Liver (tissue), 9 donors: ENCODE data around the gene FAM83G. TPM values are rescaled to one million over a fixed set of nuclear protein-coding genes. Genes with fewer than 3 reads are reported as not detected.

Experiments used
- DNase-seq: peaks from one replicate; pipeline ENCODE4 v3.0.0-alpha.2; 2017; ENCODE audit warnings: low spot score
- H3K27ac ChIP-seq, 2 donors: one replicate each; pipeline ENCODE4 v1.7.0; 2013; ENCODE audit warnings: inconsistent platforms in 2 of 2, low read length in 2 of 2, control low read depth in 1 of 2, low read depth in 1 of 2, mild to moderate bottlenecking in 1 of 2
- H3K27me3 ChIP-seq, 4 donors: one replicate each; pipeline versions ENCODE4 v1.6.1 to v1.7.0; 2013; ENCODE audit warnings: low read length in 3 of 4, inconsistent platforms in 1 of 4, mild to moderate bottlenecking in 1 of 4, moderate library complexity in 1 of 4; ENCODE audit not compliant: control insufficient read depth in 4 of 4, insufficient read depth in 4 of 4
- H3K36me3 ChIP-seq, 4 donors: one replicate each; pipeline versions ENCODE4 v1.6.1 to v1.7.0; 2013; ENCODE audit warnings: low read length in 3 of 4, mild to moderate bottlenecking in 3 of 4, low read depth in 1 of 4, moderate library complexity in 1 of 4; ENCODE audit not compliant: control insufficient read depth in 4 of 4, insufficient read depth in 3 of 4
- H3K4me1 ChIP-seq, 4 donors: one replicate each; pipeline versions ENCODE4 v1.6.1 to v1.7.0; 2013; ENCODE audit warnings: low read length in 3 of 4, mild to moderate bottlenecking in 3 of 4, moderate library complexity in 1 of 4; ENCODE audit not compliant: control insufficient read depth in 4 of 4, insufficient read depth in 4 of 4
- H3K4me3 ChIP-seq, 3 donors: one replicate each; pipeline versions ENCODE4 v1.6.1 to v1.7.0; 2013; ENCODE audit warnings: low read length in 3 of 3, control low read depth in 1 of 3, low read depth in 1 of 3, mild to moderate bottlenecking in 1 of 3
- H3K9ac ChIP-seq, 2 donors: one replicate each; pipeline ENCODE4 v1.7.0; 2013; ENCODE audit warnings: low read length in 2 of 2, mild to moderate bottlenecking in 2 of 2, moderate library complexity in 2 of 2, control low read depth in 1 of 2, low read depth in 1 of 2
- H3K9me3 ChIP-seq, 4 donors: one replicate each; pipeline versions ENCODE4 v1.6.1 to v1.7.0; 2013; ENCODE audit warnings: low read length in 3 of 4; ENCODE audit not compliant: control insufficient read depth in 4 of 4
- CTCF ChIP-seq: fragments of 150-350 bp; IDR thresholded peaks from 2 replicates; pipeline ENCODE4 v1.5.1; 2017; ENCODE audit warnings: improper control_type of control experiment, low read depth, low read length; ENCODE audit not compliant: missing input control
- EGR1 ChIP-seq, 2 donors: IDR thresholded peaks; 2 replicates each; pipeline ENCODE4 v1.6.1; 2016 to 2018; ENCODE audit warnings: antibody characterized with exemption in 2 of 2, low read depth in 2 of 2
- FOXA2 ChIP-seq: IDR thresholded peaks from 2 replicates; pipeline ENCODE4 v1.6.1; 2016; ENCODE audit warnings: antibody characterized with exemption
- GABPA ChIP-seq, 2 donors: IDR thresholded peaks in 1 of 2; conservative IDR thresholded peaks in 1 of 2; 2 replicates each; pipeline ENCODE4 v1.6.1; 2016; ENCODE audit warnings: antibody characterized with exemption in 2 of 2, mild to moderate bottlenecking in 1 of 2, moderate library complexity in 1 of 2
- HNF4A ChIP-seq, 2 donors: conservative IDR thresholded peaks; 2 replicates each; pipeline ENCODE4 v1.6.1; 2016; ENCODE audit warnings: antibody characterized with exemption in 2 of 2, mild to moderate bottlenecking in 2 of 2
- JUND ChIP-seq, 2 donors: IDR thresholded peaks; 2 replicates each; pipeline ENCODE4 v1.6.1; 2016; ENCODE audit warnings: antibody characterized with exemption in 2 of 2
- MAX ChIP-seq: IDR thresholded peaks from 2 replicates; pipeline ENCODE4 v1.6.1; 2016; ENCODE audit warnings: antibody characterized with exemption
- NR2F2 ChIP-seq: IDR thresholded peaks from 2 replicates; pipeline ENCODE4 v1.6.1; 2016; ENCODE audit warnings: antibody characterized with exemption
- RAD21 ChIP-seq, 2 donors: IDR thresholded peaks; 2 replicates each; pipeline ENCODE4 v1.6.1; 2016; ENCODE audit warnings: antibody characterized with exemption in 2 of 2, mild to moderate bottlenecking in 2 of 2
- REST ChIP-seq: IDR thresholded peaks from 2 replicates; pipeline ENCODE4 v1.6.1; 2016; ENCODE audit warnings: antibody characterized with exemption, mild to moderate bottlenecking
- RXRA ChIP-seq, 2 donors: IDR thresholded peaks; 2 replicates each; pipeline ENCODE4 v1.6.1; 2017 to 2018; ENCODE audit warnings: antibody characterized with exemption in 2 of 2, mild to moderate bottlenecking in 1 of 2
- SP1 ChIP-seq: IDR thresholded peaks from 2 replicates; pipeline ENCODE4 v1.6.1; 2018; ENCODE audit warnings: antibody characterized with exemption, mild to moderate bottlenecking
- TAF1 ChIP-seq: conservative IDR thresholded peaks from 2 replicates; pipeline ENCODE4 v1.6.1; 2016; ENCODE audit warnings: antibody characterized with exemption, mild to moderate bottlenecking
- YY1 ChIP-seq: IDR thresholded peaks from 2 replicates; pipeline ENCODE4 v1.6.1; 2016; ENCODE audit warnings: antibody characterized with exemption, mild to moderate bottlenecking
- WGBS: extraction: QIAGEN DNeasy Blood & Tissue Kit; methylation state at CpG from one replicate; pipeline ENCODE4 v1.1.7; 2013; 5-methylcytosine and 5-hydroxymethylcytosine counted together
- polyA plus RNA-seq, 2 donors: library from polyadenylated mRNA; stranded (reverse) in 1 of 2; unstranded in 1 of 2; fragments of 200-250 nt in 1 of 2; fragments of >200 nt in 1 of 2; fragmentation: Nextera tagmentation in 1 of 2; extraction: Ambion mirVana in 1 of 2; gene quantifications; one replicate each; pipeline versions ENCODE4 v1.2.1 to v1.2.3, GENCODE V29; 2013 to 2015
- total RNA-seq, 2 donors: library from RNA; depleted of rRNA; stranded (reverse); fragments of >200 nt; gene quantifications; one replicate each; pipeline ENCODE4 v1.2.3, GENCODE V29; 2014
- donor health status: healthy.
- donor health status: healthy.
- donor health status: healthy.
- donor health status: healthy.
- donor health status: healthy.

The FAM83G gene
- total and polyA plus RNA-seq, 4 donors, result 5.2 to 25.0 (median 11.5) TPM

- no peaks in the 10 kb centered on the region for H3K9me3 ChIP-seq
- DNase-seq, result no peak
- H3K27ac ChIP-seq, result no peak overlapping the region
- 90% methylated on average over 13 of the region's 13 CpGs for WGBS
- peaks cover 0 to 10% (median 2%) of the 10 kb centered on the region in 4 donors for H3K36me3 ChIP-seq
- no peaks in the 10 kb centered on the region for H3K27me3 ChIP-seq
- no peak overlapping the region for H3K9ac ChIP-seq
- peaks cover 7 to 40% (median 23%) of the 10 kb centered on the region in 4 donors for H3K4me1 ChIP-seq
- TF ChIP-seq SP1 (no peak), CTCF (no peak), YY1 (no peak), GABPA (IDR thresholded peaks at IDR 0.05 in 1 of 2, conservative IDR thresholded peaks at IDR 0.05 in 1 of 2) (no peak)
- H3K4me3 ChIP-seq, result no peak overlapping the region
Observed at GRCh38 chr17:18978050-18978449, 26.5 kb downstream of the FAM83G start.

- TF ChIP-seq YY1, result no peak
- no peak for TF ChIP-seq EGR1 (IDR thresholded peaks at IDR 0.05; ENCODE audit: low read depth in 2 of 2)
- no peak for TF ChIP-seq HNF4A (conservative IDR thresholded peaks at IDR 0.05)
- TF ChIP-seq MAX, result no peak
- TF ChIP-seq FOXA2, result no peak
- no peak for TF ChIP-seq RXRA (IDR thresholded peaks at IDR 0.05)
- TF ChIP-seq GABPA (IDR thresholded peaks at IDR 0.05 in 1 of 2, conservative IDR thresholded peaks at IDR 0.05 in 1 of 2), result no peak
- TF ChIP-seq REST, result no peak
- TF ChIP-seq RAD21 (IDR thresholded peaks at IDR 0.05), result no peak
- TF ChIP-seq JUND (IDR thresholded peaks at IDR 0.05), result no peak
- TF ChIP-seq NR2F2, result no peak
- no peak for TF ChIP-seq CTCF
- no peak for TF ChIP-seq TAF1
- H3K9ac ChIP-seq, result no peak overlapping the region
- 91% methylated on average over 19 of the region's 19 CpGs for WGBS
- H3K4me3 ChIP-seq, result no peak overlapping the region
- no peaks in the 10 kb centered on the region for H3K9me3 ChIP-seq
- H3K36me3 ChIP-seq, result peaks cover 0 to 10% (median 2%) of the 10 kb centered on the region in 4 donors
- DNase-seq, result no peak
- peaks cover 7 to 38% (median 19%) of the 10 kb centered on the region in 4 donors for H3K4me1 ChIP-seq
- no peaks in the 10 kb centered on the region for H3K27me3 ChIP-seq
- H3K27ac ChIP-seq, result no peak overlapping the region
Observed at GRCh38 chr17:18977646-18978045, 26.9 kb downstream of the FAM83G start.
